ENCODE data around the gene NOD2. TPM values are rescaled to one million over a fixed set of nuclear protein-coding genes. Genes with fewer than 3 reads are reported as not detected.

Gene NOD2
- total RNA-seq, 1 donor from 2014 or later, result under 0.01 TPM

- DNase-seq (ENCODE audit: low spot score in 2 of 2) (no peak), FAIRE-seq (no peak)
These were observed 45.6 kb downstream of the NOD2 start for GRCh38 chr16:50739031-50739430.

- no peak for DNase-seq (ENCODE audit: low spot score in 2 of 2)
These were observed 47.3 kb downstream of the NOD2 start for GRCh38 chr16:50740736-50741135.

GRCh38 chr16:50741225-50741780 is 47.9 kb downstream of the NOD2 start:
- peak in 1 of 2 donors; percentile 25 for DNase-seq (ENCODE audit: low spot score in 2 of 2)

More at GRCh38 chr16:50740736-50741135, 47.3 kb downstream of the NOD2 start:
- FAIRE-seq, result no peak

GRCh38 chr16:50741781-50742575 is 48.6 kb downstream of the NOD2 start, which contains the start of gene CYLD:
Gene CYLD, plus strand, starts transcription at chr16:50742086. Its CDS starts 7,613 bp downstream, at chr16:50749699.
- DNase-seq (ENCODE audit: low spot score in 2 of 2) (peak; percentile 97 to 98), FAIRE-seq (peak; percentile 99)

More at GRCh38 chr16:50741225-50741780, 47.9 kb downstream of the NOD2 start:
- no peak for FAIRE-seq

GRCh38 chr16:50742576-50743200 is 49.3 kb downstream of the NOD2 start:
- FAIRE-seq (no peak), DNase-seq (ENCODE audit: low spot score in 2 of 2) (peak; percentile 29 to 33)

GRCh38 chr16:50743581-50744225 is 50.3 kb downstream of the NOD2 start:
- no peak for DNase-seq (ENCODE audit: low spot score in 2 of 2)

GRCh38 chr16:50744881-50745280 is 51.5 kb downstream of the NOD2 start:
- DNase-seq (ENCODE audit: low spot score in 2 of 2) (no peak), FAIRE-seq (no peak)

More at GRCh38 chr16:50743581-50744225, 50.3 kb downstream of the NOD2 start:
- no peak for FAIRE-seq

GRCh38 chr16:50745940-50746339 is 52.5 kb downstream of the NOD2 start:
- FAIRE-seq, result no peak
- no peak for DNase-seq (ENCODE audit: low spot score in 2 of 2)

- DNase-seq (ENCODE audit: low spot score in 2 of 2) (no peak), FAIRE-seq (no peak)
These were observed 54.0 kb downstream of the NOD2 start for GRCh38 chr16:50747207-50747956.

- FAIRE-seq, result no peak
These were observed 58.1 kb downstream of the NOD2 start for GRCh38 chr16:50751528-50751927.

GRCh38 chr16:50752471-50753235 is 59.2 kb downstream of the NOD2 start:
- FAIRE-seq (no peak), DNase-seq (ENCODE audit: low spot score in 2 of 2) (no peak)

More at GRCh38 chr16:50751528-50751927, 58.1 kb downstream of the NOD2 start:
- DNase-seq (ENCODE audit: low spot score in 2 of 2), result no peak

- FAIRE-seq, result no peak
These were observed 63.1 kb downstream of the NOD2 start for GRCh38 chr16:50756473-50756872.

GRCh38 chr16:50761267-50761666 is 67.9 kb downstream of the NOD2 start:
- FAIRE-seq, result no peak
- DNase-seq (ENCODE audit: low spot score in 2 of 2), result no peak

More at GRCh38 chr16:50756473-50756872, 63.1 kb downstream of the NOD2 start:
- DNase-seq (ENCODE audit: low spot score in 2 of 2), result no peak

- FAIRE-seq, result no peak
- no peak for DNase-seq (ENCODE audit: low spot score in 2 of 2)
These were observed 68.8 kb downstream of the NOD2 start for GRCh38 chr16:50762241-50762640.

GRCh38 chr16:50763211-50763610 is 69.8 kb downstream of the NOD2 start:
- no peak for FAIRE-seq

GRCh38 chr16:50765260-50765659 is 71.9 kb downstream of the NOD2 start:
- FAIRE-seq (no peak), DNase-seq (ENCODE audit: low spot score in 2 of 2) (no peak)

More at GRCh38 chr16:50763211-50763610, 69.8 kb downstream of the NOD2 start:
- DNase-seq (ENCODE audit: low spot score in 2 of 2), result no peak

- FAIRE-seq, result no peak
These were observed 72.5 kb downstream of the NOD2 start for GRCh38 chr16:50765861-50766260.

GRCh38 chr16:50767197-50767596 is 73.8 kb downstream of the NOD2 start:
- DNase-seq (ENCODE audit: low spot score in 2 of 2), result no peak
- FAIRE-seq, result no peak

More at GRCh38 chr16:50765861-50766260, 72.5 kb downstream of the NOD2 start:
- DNase-seq (ENCODE audit: low spot score in 2 of 2), result no peak

- FAIRE-seq, result no peak
- no peak for DNase-seq (ENCODE audit: low spot score in 2 of 2)
These were observed 78.0 kb downstream of the NOD2 start for GRCh38 chr16:50771366-50771765.
